ENCODE data around the gene ANO6. TPM values are rescaled to one million over a fixed set of nuclear protein-coding genes. Genes with fewer than 3 reads are reported as not detected.
"Not testable (repeated sequence)": the region's sequence is repeated elsewhere in the genome, so short reads cannot be mapped to it uniquely, and the experiment has no call there.

Gene ANO6
- total RNA-seq, 1 donor from 2014 or later: 46.6 TPM

- ATAC-seq (ENCODE audit: poor library complexity): peak; percentile 86
- intact Hi-C loops (cut with DNase I): no loop called here
- peak; percentile 41 for DNase-seq
Measured at GRCh38 chr12:45292486-45293195, 76.7 kb downstream of the ANO6 start.

- intact Hi-C loops (cut with DNase I): no loop called here
- DNase-seq: no peak
- no peak for ATAC-seq (ENCODE audit: poor library complexity)
Measured at GRCh38 chr12:45294906-45295305, 79.0 kb downstream of the ANO6 start.

- DNase-seq (no peak), ATAC-seq (ENCODE audit: poor library complexity) (no peak)
- intact Hi-C loops (cut with DNase I): no loop called here
Measured at GRCh38 chr12:45296046-45296586, 80.2 kb downstream of the ANO6 start.

- ATAC-seq (ENCODE audit: poor library complexity): no peak
- DNase-seq: no peak
- intact Hi-C loops (cut with DNase I): no loop called here
Measured at GRCh38 chr12:45298047-45298446, 82.2 kb downstream of the ANO6 start.

GRCh38 chr12:45298721-45299692 is 83.1 kb downstream of the ANO6 start:
- intact Hi-C loops (cut with DNase I): no loop called here
- DNase-seq: no peak
- ATAC-seq (ENCODE audit: poor library complexity): peak; percentile 42

GRCh38 chr12:45302621-45303369 is 86.9 kb downstream of the ANO6 start:
- ATAC-seq (ENCODE audit: poor library complexity) (no peak), DNase-seq (no peak)
- intact Hi-C loops (cut with DNase I): no loop called here

DNA sequence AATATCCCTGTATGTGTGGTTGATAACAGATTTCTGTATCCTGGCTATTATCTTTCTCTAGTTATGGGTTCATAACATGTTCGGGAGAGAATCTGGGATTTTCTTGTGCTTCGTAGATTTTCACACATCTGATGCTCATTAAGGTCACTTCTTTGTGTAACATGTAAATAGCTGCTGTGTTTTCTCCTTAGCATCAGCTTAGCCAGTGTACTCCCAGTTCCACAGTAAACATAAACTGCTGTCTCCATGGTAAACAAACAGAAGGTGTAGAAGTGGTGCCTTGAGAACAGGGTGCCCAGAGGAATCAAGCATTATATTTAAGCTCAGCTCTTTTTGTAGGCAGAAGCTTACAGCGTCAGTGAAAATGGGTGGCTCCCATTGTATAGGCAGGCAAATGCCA is 88.0 kb downstream of the ANO6 start:
- ATAC-seq (ENCODE audit: poor library complexity): peak; percentile 70
- DNase-seq: no peak
- intact Hi-C loops (cut with DNase I): no loop called here

GRCh38 chr12:45304514-45305178 is 88.8 kb downstream of the ANO6 start:
- peak; percentile 25 for ATAC-seq (ENCODE audit: poor library complexity)
- DNase-seq: no peak
- intact Hi-C loops (cut with DNase I): no loop called here

GRCh38 chr12:45305907-45306306 is 90.0 kb downstream of the ANO6 start:
- intact Hi-C loops (cut with DNase I): no loop called here
- DNase-seq (no peak), ATAC-seq (ENCODE audit: poor library complexity) (no peak)

DNA sequence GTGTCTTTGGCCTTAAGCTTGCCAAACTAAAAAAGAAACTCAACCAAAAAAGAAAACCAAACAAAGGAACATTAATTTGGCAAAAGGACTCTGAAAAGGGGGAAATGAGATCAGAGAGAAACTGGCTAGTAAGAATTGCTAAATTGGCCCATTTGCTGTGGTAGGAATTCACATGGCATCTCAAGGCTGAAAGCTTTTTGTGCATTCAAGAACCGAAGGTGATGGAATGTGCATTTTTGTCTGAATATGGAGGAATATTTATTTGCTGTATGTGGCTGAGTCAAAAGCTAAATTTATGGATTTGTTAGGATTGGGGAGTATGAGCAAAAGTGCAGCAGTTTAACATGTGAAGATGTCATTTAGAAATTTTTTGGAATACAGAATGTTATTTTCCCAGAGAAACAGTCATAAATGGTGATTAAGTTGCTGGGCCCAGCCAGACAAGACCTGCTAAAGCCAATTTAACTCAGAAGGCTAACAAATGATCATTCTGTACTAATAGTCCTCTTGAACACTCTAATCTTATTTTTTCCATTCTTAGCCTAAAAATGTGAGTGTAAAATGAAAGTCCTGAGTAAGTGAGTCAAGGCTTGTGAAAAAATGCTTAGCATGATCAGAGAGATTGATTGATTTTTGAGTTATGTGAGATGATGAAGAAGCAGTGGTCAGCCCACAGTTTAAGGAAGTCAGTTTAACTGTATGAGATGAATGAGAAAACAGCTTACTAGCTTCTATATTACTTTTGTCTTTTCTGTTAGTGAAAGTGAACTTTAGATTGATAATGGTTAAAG is 94.1 kb downstream of the ANO6 start:
- no peak for DNase-seq
- intact Hi-C loops (cut with DNase I): no loop called here
- no peak for ATAC-seq (ENCODE audit: poor library complexity)

DNA sequence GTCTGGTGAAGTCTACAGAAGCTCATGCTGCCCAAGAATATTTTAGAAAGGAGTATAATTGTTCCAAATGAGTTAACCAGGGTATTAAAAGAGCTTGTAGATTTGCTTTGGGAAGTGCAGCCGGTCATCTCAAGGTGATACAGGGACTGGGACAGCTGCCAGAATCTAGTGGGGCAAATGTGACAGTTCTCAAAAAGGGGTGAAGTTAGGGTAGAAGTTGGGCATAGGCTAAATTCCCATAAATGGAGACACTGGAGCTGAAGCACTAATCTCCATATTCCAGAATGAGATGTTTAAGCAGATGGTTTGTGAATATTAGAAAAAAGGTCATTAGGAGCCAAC is 94.7 kb downstream of the ANO6 start:
- ATAC-seq (ENCODE audit: poor library complexity) (peak; percentile 55), DNase-seq (no peak)
- intact Hi-C loops (cut with DNase I): no loop called here

- no peak for ATAC-seq (ENCODE audit: poor library complexity)
- DNase-seq: no peak
- intact Hi-C loops (cut with DNase I): no loop called here
Measured at GRCh38 chr12:45312012-45312411, 96.1 kb downstream of the ANO6 start.

- ATAC-seq (ENCODE audit: poor library complexity): no peak
- DNase-seq: no peak
- intact Hi-C loops (cut with DNase I): no loop called here
Measured at GRCh38 chr12:45314770-45315169, 98.9 kb downstream of the ANO6 start.

- no peak for DNase-seq
- ATAC-seq (ENCODE audit: poor library complexity): no peak
- intact Hi-C loops (cut with DNase I): no loop called here
Measured at GRCh38 chr12:45315462-45315861, 99.6 kb downstream of the ANO6 start.

GRCh38 chr12:45317261-45317660 is 101.4 kb downstream of the ANO6 start:
- ATAC-seq (ENCODE audit: poor library complexity); DNase-seq; intact Hi-C loops (cut with DNase I): not testable (repeated sequence)

DNA sequence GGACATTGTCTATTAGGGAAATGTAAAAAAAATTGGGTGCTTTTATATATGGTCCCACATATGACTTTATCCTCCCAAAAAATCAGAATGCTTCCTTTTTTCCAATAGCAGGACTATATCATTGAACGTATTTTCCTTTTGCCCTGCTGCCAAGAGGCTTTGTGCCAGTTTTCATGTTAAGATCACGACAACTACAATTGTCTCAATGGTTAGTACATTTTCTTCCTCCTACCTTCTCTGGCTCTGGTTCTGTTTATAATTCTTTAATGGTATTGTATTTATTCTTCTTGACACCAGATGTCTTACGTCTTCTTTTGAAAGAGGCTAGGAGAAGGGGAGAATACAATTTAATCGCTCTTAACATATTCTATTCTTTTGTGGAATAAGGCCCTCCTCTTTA is 106.9 kb downstream of the ANO6 start:
- ATAC-seq (ENCODE audit: poor library complexity) (no peak), DNase-seq (no peak)
- intact Hi-C loops (cut with DNase I): no loop called here

DNA sequence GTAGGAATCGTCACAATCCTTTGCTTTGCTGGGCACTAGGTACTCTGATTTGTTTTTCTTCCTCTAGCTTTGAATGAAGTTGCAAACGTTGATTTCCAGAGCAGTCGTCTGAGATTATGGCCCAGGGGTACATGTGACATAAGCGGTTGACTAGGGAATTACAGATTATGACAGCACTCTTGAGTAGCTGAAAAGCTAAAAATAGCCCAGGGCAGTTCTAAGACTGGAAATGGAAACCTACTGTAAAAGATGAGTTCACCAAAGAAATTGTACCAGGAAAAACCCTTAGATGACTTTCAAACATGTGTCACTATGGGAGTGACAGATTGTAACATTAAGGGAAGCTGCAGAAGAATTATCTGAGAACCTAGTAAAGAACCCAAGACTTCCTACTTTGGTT is 108.5 kb downstream of the ANO6 start:
- ATAC-seq (ENCODE audit: poor library complexity): peak; percentile 46
- intact Hi-C loops (cut with DNase I): no loop called here
- DNase-seq: no peak
